DOHH2 (cell line): Measurements from ENCODE around the gene SMARCD1.

Source experiments
- H3F3A ChIP-seq: fragments of 200-600 bp; sonication (generic), shearing (Covaris generic); 2 replicates; pipeline ENCODE4 v1.6.0; 2016; ENCODE audit warnings: antibody characterized with exemption, mild to moderate bottlenecking; ENCODE audit not compliant: control insufficient read depth, insufficient read depth
- H3K27ac ChIP-seq: fragments of 200-600 bp; sonication (generic); 2 replicates; pipeline ENCODE4 v1.5.1; 2014; ENCODE audit warnings: low read depth, mild to moderate bottlenecking, low read length, moderate library complexity
- H3K27me3 ChIP-seq: fragments of 200-600 bp; sonication (generic); 2 replicates; pipeline ENCODE4 v1.6.1; 2014; ENCODE audit warnings: mild to moderate bottlenecking, low read length, mixed read lengths; ENCODE audit not compliant: control insufficient read depth
- H3K36me3 ChIP-seq: fragments of 200-600 bp; sonication (generic); 2 replicates; pipeline ENCODE4 v1.6.1; 2014; ENCODE audit warnings: mild to moderate bottlenecking, low read length, moderate library complexity, mixed read lengths; ENCODE audit not compliant: control insufficient read depth
- H3K4me1 ChIP-seq: fragments of 200-600 bp; sonication (generic); 2 replicates; pipeline ENCODE4 v1.6.1; 2014; ENCODE audit warnings: mild to moderate bottlenecking, low read length, mixed read lengths; ENCODE audit not compliant: control insufficient read depth
- H3K4me2 ChIP-seq: fragments of 200-600 bp; sonication (generic); 2 replicates; pipeline ENCODE4 v1.6.0; 2014; ENCODE audit warnings: mild to moderate bottlenecking, low read length, moderate library complexity
- H3K4me3 ChIP-seq: fragments of 200-600 bp; sonication (generic); 2 replicates; pipeline ENCODE4 v1.5.1; 2014; ENCODE audit warnings: mild to moderate bottlenecking, low read length, mixed read lengths
- H3K79me2 ChIP-seq: fragments of 200-600 bp; sonication (generic); 2 replicates; pipeline ENCODE4 v1.6.1; 2014; ENCODE audit warnings: mild to moderate bottlenecking, low read length, mixed read lengths; ENCODE audit not compliant: control insufficient read depth
- H3K9me2 ChIP-seq: fragments of 200-600 bp; sonication (generic); replicated peaks from 2 replicates; pipeline ENCODE4 v1.6.1; 2014; ENCODE audit warnings: mild to moderate bottlenecking, low read length, mixed read lengths; ENCODE audit not compliant: control insufficient read depth
- H3K9me3 ChIP-seq: fragments of 200-600 bp; sonication (generic); 2 replicates; pipeline ENCODE4 v1.6.1; 2014; ENCODE audit warnings: antibody characterized with exemption, low read length, mixed read lengths; ENCODE audit not compliant: control insufficient read depth, insufficient read depth
- H4K20me1 ChIP-seq: fragments of 200-600 bp; sonication (generic); 2 replicates; pipeline ENCODE4 v1.6.0; 2014; ENCODE audit warnings: low read depth, mild to moderate bottlenecking, antibody characterized with exemption, low read length, moderate library complexity; ENCODE audit not compliant: control insufficient read depth, insufficient read depth
- EZH2phosphoT487 ChIP-seq: fragments of 200-600 bp; sonication (generic); IDR thresholded peaks from 2 replicates; pipeline ENCODE4 v1.6.1; 2017; ENCODE audit warnings: borderline replicate concordance, mild to moderate bottlenecking, antibody characterized with exemption, low read length, moderate library complexity, mixed read lengths
- TF ChIP-seq, protein P1 (sequence below): fragments of 200-600 bp; sonication (generic); IDR thresholded peaks from one replicate; pipeline ENCODE4 v1.5.1; 2014; ENCODE audit warnings: antibody characterized with exemption, mild to moderate bottlenecking, low read depth, low read length; ENCODE audit not compliant: poor library complexity, severe bottlenecking

The SMARCD1 gene

GRCh38 chr12:50053583-50053982 is 31.6 kb upstream of the SMARCD1 start:
- peaks cover 62% of the 10 kb centered on the region for H3K27me3 ChIP-seq

GRCh38 chr12:50055831-50056638 is 29.1 kb upstream of the SMARCD1 start:
- Histone ChIP-seq H3K27me3 (peaks cover 68% of the 10 kb centered on the region), H3K9me3 (no peaks in the 10 kb centered on the region), H3K27ac (no peak overlapping the region), H3K36me3 (no peaks in the 10 kb centered on the region), H3F3A (no peaks in the 10 kb centered on the region), H3K4me2 (peak overlapping the region; percentile 71), H3K79me2 (no peaks in the 10 kb centered on the region), H3K4me1 (peaks cover 36% of the 10 kb centered on the region), H4K20me1 (0 out of 2 replicates have a peak, but pooled peaks cover 4% of the 10 kb centered on the region), H3K4me3 (peak overlapping the region; percentile 42), H3K9me2 (no peaks in the 10 kb centered on the region)
- TF ChIP-seq, protein P1, sequence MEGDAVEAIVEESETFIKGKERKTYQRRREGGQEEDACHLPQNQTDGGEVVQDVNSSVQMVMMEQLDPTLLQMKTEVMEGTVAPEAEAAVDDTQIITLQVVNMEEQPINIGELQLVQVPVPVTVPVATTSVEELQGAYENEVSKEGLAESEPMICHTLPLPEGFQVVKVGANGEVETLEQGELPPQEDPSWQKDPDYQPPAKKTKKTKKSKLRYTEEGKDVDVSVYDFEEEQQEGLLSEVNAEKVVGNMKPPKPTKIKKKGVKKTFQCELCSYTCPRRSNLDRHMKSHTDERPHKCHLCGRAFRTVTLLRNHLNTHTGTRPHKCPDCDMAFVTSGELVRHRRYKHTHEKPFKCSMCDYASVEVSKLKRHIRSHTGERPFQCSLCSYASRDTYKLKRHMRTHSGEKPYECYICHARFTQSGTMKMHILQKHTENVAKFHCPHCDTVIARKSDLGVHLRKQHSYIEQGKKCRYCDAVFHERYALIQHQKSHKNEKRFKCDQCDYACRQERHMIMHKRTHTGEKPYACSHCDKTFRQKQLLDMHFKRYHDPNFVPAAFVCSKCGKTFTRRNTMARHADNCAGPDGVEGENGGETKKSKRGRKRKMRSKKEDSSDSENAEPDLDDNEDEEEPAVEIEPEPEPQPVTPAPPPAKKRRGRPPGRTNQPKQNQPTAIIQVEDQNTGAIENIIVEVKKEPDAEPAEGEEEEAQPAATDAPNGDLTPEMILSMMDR, result peak; percentile 99
- TF ChIP-seq EZH2phosphoT487, result no peak

More at GRCh38 chr12:50053583-50053982, 31.6 kb upstream of the SMARCD1 start:
- no peak overlapping the region for H3K4me3 ChIP-seq
- H3F3A ChIP-seq, result no peaks in the 10 kb centered on the region
- H3K27ac ChIP-seq, result no peak overlapping the region
- H3K4me1 ChIP-seq, result peaks cover 27% of the 10 kb centered on the region
- H3K79me2 ChIP-seq, result no peaks in the 10 kb centered on the region
- no peak overlapping the region for H3K4me2 ChIP-seq
- no peaks in the 10 kb centered on the region for H3K9me2 ChIP-seq
- TF ChIP-seq, protein P1, result no peak
- TF ChIP-seq EZH2phosphoT487, result no peak
- no peaks in the 10 kb centered on the region for H3K36me3 ChIP-seq
- no peaks in the 10 kb centered on the region for H3K9me3 ChIP-seq
- 0 out of 2 replicates have a peak, but pooled peaks cover 4% of the 10 kb centered on the region for H4K20me1 ChIP-seq

DNA sequence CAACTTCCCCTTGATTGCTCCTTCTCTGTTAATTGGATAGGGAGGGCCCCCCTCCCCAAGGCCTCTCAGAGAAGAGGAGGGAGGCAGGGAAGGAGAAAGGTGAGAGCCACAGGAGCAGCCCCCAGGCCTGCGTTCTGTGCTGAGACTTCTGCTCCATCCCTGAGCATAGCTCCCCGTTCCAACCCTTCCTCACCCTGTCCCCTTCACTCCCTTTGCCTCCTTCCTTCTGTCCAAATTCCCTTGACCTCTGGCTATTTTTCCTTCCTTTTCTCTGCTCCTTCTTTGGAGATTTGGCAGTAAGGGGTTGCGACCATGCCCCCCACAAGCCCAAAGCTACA is 28.5 kb upstream of the SMARCD1 start:
- H4K20me1 ChIP-seq, result 0 out of 2 replicates have a peak, but pooled peaks cover 4% of the 10 kb centered on the region
- no peaks in the 10 kb centered on the region for H3K79me2 ChIP-seq
- H3K36me3 ChIP-seq, result no peaks in the 10 kb centered on the region
- TF ChIP-seq, protein P1, result no peak
- no peak for TF ChIP-seq EZH2phosphoT487
- H3K27ac ChIP-seq, result no peak overlapping the region
- H3K9me2 ChIP-seq, result no peaks in the 10 kb centered on the region
- H3K27me3 ChIP-seq, result peaks cover 68% of the 10 kb centered on the region
- H3F3A ChIP-seq, result no peaks in the 10 kb centered on the region
- peak overlapping the region; percentile 70 for H3K4me3 ChIP-seq
- peaks cover 36% of the 10 kb centered on the region for H3K4me1 ChIP-seq
- H3K9me3 ChIP-seq, result no peaks in the 10 kb centered on the region
- H3K4me2 ChIP-seq, result peak overlapping the region; percentile 71
